ENCODE results near the gene DYRK2.

The DYRK2 gene

GRCh38 chr12:67661311-67662021 is 12.9 kb downstream of the DYRK2 start:
- no peak for TF ChIP-seq CTCF (IDR thresholded peaks at IDR 0.05; ENCODE audit: low read depth, low read length)
- H3K4me3 ChIP-seq (ENCODE audit: low read depth, low read length): no peak overlapping the region

- no peak for TF ChIP-seq CTCF (IDR thresholded peaks at IDR 0.05; ENCODE audit: low read depth, low read length)
- no peak overlapping the region for H3K4me3 ChIP-seq (ENCODE audit: low read depth, low read length)
Measured at GRCh38 chr12:67662910-67663538, 14.5 kb downstream of the DYRK2 start.

- TF ChIP-seq CTCF (IDR thresholded peaks at IDR 0.05; ENCODE audit: low read depth, low read length): no peak
- H3K4me3 ChIP-seq (ENCODE audit: low read depth, low read length): no peak overlapping the region
Measured at GRCh38 chr12:67664171-67664570, 15.6 kb downstream of the DYRK2 start.

GRCh38 chr12:67665679-67666078 is 17.1 kb downstream of the DYRK2 start:
- TF ChIP-seq CTCF (IDR thresholded peaks at IDR 0.05; ENCODE audit: low read depth, low read length): no peak
- H3K4me3 ChIP-seq (ENCODE audit: low read depth, low read length): no peak overlapping the region

GRCh38 chr12:67666605-67667004 is 18.1 kb downstream of the DYRK2 start:
- H3K4me3 ChIP-seq (ENCODE audit: low read depth, low read length): no peak overlapping the region
- TF ChIP-seq CTCF (IDR thresholded peaks at IDR 0.05; ENCODE audit: low read depth, low read length): no peak

GRCh38 chr12:67667276-67668073 is 18.9 kb downstream of the DYRK2 start:
- no peak overlapping the region for H3K4me3 ChIP-seq (ENCODE audit: low read depth, low read length)
- no peak for TF ChIP-seq CTCF (IDR thresholded peaks at IDR 0.05; ENCODE audit: low read depth, low read length)

Data from WI38 (cell line).